Endometrium (tissue), 2 donors: ENCODE data around the gene MVB12B.
"Not testable (repeated sequence)": the region's sequence is repeated elsewhere in the genome, so short reads cannot be mapped to it uniquely, and the experiment has no call there.

ENCODE experiments used
- FAIRE-seq: peaks from 2 replicates; lab custom pipeline; 2012; peaks lifted over from hg19 to GRCh38; lab: Jason Lieb, UNC
- donor health status: control.
- donor health status: control.

Gene MVB12B

GRCh38 chr9:126326228-126327005, at the start of gene MVB12B:
MVB12B (plus strand) TSS chr9:126326829; CDS start chr9:126326930, 101 bp downstream.
- FAIRE-seq: no peak

GRCh38 chr9:126283799-126284465, 42.7 kb upstream of the MVB12B start:
- no peak for FAIRE-seq

- FAIRE-seq: not testable (repeated sequence)
These were observed 41.0 kb upstream of the MVB12B start for GRCh38 chr9:126285652-126286051.

GRCh38 chr9:126287166-126287866, 39.3 kb upstream of the MVB12B start:
- FAIRE-seq: no peak

- FAIRE-seq: no peak
These were observed 35.8 kb upstream of the MVB12B start for GRCh38 chr9:126290871-126291270.

- FAIRE-seq: no peak
These were observed 34.7 kb upstream of the MVB12B start for GRCh38 chr9:126291925-126292324.

- no peak for FAIRE-seq
These were observed 33.7 kb upstream of the MVB12B start for GRCh38 chr9:126292736-126293521.

- FAIRE-seq: no peak
These were observed 33.1 kb upstream of the MVB12B start for GRCh38 chr9:126293522-126293889.

GRCh38 chr9:126294331-126295081, 32.1 kb upstream of the MVB12B start:
- no peak for FAIRE-seq

GRCh38 chr9:126295082-126295477, 31.5 kb upstream of the MVB12B start:
- FAIRE-seq: no peak

GRCh38 chr9:126295516-126295915, 31.1 kb upstream of the MVB12B start:
- FAIRE-seq: no peak

GRCh38 chr9:126295936-126296600, 30.6 kb upstream of the MVB12B start:
- FAIRE-seq: no peak

GRCh38 chr9:126296687-126297086, 29.9 kb upstream of the MVB12B start:
- FAIRE-seq: no peak

- no peak for FAIRE-seq
These were observed 29.0 kb upstream of the MVB12B start for GRCh38 chr9:126297661-126298060.

- no peak for FAIRE-seq
These were observed 28.4 kb upstream of the MVB12B start for GRCh38 chr9:126298063-126298801.

GRCh38 chr9:126299706-126300276, 26.8 kb upstream of the MVB12B start:
- no peak for FAIRE-seq

GRCh38 chr9:126301196-126301595, 25.4 kb upstream of the MVB12B start:
- no peak for FAIRE-seq

GRCh38 chr9:126301985-126302603, 24.5 kb upstream of the MVB12B start:
- FAIRE-seq: peak; percentile 72

GRCh38 chr9:126302730-126303129, 23.9 kb upstream of the MVB12B start:
- no peak for FAIRE-seq
